ENCODE results near the gene SPRN.
"Not testable (repeated sequence)": the region's sequence is repeated elsewhere in the genome, so short reads cannot be mapped to it uniquely, and the experiment has no call there.

DNA sequence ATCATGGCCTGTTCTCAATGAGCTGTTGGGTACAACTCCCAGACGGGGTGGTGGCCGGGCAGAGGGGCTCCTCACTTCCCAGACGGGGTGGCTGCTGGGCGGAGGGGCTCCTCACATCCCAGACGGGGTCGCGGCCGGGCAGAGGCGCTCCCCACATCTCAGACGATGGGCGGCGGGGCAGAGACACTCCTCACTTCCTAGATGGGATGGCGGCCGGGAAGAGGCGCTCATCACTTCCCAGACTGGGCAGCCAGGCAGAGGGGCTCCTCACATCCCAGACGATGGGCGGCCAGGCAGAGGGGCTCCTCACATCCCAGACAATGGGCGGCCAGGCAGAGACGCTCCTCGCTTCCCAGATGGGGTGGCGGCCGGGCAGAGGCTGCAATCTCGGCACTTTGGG is 10.0 kb downstream of the SPRN start:
- TF ChIP-seq ZNF274 (IDR thresholded peaks at IDR 0.05; ENCODE audit: low read depth, low read length); YY1 (IDR thresholded peaks at IDR 0.05; ENCODE audit: insufficient read depth, insufficient read length): not testable (repeated sequence)

Measured in NT2/D1 (cell line).